ENCODE data around the gene IFIT2.
A peak's percentile ranks its signal among the peaks of the same experiment; 100 is the strongest.
"Not testable (repeated sequence)": the region's sequence is repeated elsewhere in the genome, so short reads cannot be mapped to it uniquely, and the experiment has no call there.

IFIT2 gene

DNA sequence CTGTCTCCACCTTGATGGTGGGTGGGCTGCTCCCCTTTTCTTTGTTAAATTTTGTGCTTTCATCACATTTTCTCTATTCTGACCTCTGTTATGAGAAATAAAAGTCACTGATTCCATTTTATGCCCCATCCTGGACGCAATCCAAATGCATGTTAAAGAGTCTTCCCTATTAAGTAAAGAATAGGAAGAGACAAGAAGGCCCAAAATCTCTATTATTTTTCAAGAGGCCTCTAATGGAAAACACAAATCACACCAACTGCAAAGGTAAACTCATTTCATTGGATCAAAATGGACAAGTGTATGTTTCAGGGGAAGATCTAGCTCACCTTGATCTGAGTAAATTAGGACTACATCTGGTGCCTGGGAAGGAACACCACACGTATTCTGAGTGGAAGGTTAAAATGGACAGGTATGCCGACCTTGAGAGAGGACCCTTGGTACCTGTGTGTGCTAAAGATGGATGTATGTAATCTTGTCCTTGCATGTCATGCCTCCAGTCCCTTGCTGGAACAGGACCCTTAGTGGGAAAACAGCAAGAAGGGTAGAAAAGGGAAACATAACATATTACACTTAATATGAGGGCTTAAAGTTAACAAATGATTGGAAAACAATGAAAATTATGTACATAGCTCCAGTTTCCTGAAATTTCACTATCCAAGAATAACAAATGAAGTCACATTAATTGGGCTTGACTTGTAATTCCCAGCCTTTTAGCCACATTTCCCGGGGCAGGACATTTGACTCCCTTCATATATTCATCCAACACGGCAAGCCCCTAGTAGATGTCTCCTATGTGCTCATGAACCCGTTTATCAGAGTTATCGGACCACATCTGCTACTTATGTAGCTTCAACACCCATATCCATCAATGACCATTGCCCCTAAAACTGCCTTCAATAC, 7.6 kb downstream of the IFIT2 start:
- DNase-seq, result no peak

DNA sequence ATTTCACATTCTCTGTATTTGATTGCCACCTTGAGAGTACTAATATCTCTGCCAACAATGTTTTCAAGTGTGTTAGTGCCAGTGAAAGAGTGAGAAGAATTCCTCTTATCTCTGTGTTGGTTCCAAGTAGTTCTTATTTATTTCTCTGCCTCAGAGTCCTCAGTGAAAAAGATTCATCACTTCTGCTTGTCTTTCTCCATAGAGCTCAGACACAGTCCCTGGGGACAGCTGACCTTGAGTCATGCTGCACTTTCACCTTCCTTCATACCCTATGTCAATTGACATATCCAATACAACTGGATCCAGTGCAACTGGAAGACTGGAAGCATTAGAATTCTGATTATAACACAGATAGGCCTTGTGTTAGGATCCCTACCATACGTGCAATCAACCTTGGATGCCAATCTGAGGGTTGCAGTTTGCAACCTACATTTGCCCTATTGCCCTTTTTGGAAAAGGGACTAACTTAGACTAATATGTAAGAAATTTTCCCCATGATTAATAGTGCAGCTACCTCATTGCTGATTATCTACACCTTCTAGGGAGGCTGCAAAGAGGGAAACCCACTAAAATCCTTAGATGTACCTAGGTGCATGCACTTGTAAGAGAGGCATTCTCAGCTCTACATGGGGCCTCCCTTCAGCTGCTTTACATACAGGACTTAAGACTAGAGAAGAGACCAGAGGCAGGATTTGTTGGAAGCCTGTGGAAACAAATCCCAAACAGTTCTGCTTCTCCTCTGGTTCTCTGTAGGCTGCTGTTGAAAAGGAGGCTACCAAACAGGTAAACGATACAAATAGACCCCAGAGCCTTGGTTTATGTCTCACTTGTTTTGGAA, 8.4 kb downstream of the IFIT2 start:
- no peak for DNase-seq

DNA sequence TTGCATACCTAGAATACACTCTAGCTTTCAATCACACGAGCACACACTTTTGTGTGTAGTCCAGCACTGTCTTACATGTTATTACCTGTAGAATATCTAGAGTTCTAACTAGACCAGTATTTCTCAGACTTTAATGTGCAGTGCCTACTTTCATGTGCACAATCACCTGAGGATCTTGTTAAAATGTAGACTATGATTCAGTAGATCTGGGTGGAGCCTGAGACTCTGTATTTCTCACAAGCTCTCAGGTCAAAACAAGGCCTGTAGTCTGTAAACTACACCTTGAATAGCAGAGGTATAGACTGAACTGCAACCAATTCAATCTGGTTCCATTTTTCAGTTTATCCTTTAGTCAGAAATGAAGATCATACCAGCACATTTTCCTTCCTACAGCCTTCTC, 11.1 kb downstream of the IFIT2 start:
- no peak for DNase-seq

DNA sequence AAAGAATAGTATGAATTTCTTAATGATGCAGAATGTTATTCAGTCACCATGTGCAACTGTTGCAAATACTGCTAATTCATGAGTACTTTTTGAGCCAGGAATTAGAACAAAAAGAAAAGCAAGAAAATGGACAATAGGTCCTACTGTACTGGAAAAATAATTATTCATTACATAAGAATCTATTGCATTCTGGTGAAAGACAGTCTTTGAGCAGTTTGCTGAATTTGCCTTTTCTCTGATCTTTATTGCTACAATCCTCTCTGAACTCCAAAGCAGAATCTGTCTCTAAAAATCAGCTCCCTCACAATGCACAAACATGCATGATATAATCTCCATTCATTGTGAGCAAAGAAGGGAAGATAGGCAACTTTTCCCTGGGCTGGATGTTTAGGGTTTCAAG, 12.8 kb downstream of the IFIT2 start:
- DNase-seq, result no peak

DNA sequence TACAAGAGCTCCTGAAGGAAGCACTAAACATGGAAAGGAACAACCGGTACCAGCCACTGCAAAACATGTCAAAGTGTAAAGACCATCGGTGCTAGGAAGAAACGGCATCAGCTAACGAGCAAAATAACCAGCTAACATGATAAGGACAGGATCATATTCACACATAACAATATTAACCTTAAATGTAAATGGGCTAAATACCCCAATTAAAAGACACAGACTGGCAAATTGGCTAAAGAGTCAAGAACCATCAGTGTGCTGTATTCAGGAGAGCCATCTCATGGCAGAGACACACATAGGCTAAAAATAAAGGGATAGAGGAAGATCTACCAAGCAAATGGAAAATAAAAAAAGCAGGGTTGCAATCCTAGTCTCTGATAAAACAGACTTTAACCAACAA, 16.2 kb downstream of the IFIT2 start:
- DNase-seq, result not testable (repeated sequence)

DNA sequence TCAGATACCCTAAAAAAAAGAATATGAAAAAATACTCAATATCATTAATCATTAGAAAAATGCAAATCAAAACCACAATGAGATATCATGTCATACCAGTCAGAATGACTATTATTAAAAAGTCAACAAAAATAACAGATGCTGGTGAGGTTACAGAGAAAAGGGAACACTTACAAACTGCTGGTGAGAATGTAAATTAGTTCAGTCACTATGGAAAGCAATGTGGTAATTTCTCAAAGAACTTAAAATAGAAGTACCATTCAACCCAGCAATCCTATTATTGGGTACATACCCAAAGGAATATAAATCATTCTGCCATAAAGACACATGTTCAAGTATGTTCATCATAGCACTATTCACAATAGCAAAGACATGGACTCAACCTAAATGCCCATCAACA, 23.2 kb downstream of the IFIT2 start:
- DNase-seq, result not testable (repeated sequence)

DNA sequence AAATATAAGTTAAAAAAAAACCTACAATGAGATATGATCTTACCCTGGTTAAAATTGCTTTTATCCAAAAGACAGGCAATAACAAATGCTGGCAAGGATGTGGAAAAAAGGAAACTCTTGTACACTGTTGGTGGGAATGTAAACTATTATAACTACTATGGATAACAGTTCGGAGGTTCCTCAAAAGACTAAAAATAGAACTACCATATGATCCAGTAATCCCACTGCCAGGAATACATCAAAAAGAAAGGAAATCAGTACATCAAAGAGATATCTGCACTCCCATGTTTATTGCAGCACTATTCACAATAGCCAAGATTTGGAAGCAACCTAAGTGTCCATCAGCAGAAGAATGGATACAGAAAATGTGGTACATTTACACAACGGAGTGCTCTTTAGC, 24.0 kb downstream of the IFIT2 start:
- not testable (repeated sequence) for DNase-seq

DNA sequence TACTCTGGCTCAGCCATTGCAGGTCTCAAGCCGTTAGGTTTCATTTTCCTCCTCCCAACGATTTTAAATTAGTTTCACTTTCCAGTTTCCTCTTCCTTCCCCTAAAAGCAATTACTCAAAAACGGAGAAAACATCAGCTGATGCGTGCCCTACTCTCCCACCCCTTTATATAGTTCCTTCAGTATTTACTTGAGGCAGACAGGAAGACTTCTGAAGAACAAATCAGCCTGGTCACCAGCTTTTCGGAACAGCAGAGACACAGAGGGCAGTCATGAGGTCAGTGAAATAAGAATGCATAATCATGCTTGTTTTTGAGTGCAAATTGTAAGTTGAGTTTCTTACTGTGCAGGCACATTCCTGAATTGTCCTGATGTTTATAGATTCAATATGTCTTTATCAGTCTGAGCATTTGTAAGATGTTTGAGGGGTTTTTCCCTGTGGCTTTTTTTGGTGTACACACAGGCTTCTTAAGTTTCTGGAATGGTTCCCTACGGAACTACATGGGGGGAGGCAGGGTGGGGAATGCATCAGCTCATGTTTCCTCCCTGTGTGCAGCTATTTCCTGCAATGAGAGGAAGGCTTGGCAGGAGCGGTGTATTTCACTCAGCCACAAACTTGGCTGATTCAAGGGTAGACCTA, 26.1 kb downstream of the IFIT2 start, which contains the start of gene IFIT3:
IFIT3 (plus strand) TSS at position 195 of the 639 bp plus-strand sequence; CDS start at position 272, 77 bp downstream.
- no peak for DNase-seq

DNA sequence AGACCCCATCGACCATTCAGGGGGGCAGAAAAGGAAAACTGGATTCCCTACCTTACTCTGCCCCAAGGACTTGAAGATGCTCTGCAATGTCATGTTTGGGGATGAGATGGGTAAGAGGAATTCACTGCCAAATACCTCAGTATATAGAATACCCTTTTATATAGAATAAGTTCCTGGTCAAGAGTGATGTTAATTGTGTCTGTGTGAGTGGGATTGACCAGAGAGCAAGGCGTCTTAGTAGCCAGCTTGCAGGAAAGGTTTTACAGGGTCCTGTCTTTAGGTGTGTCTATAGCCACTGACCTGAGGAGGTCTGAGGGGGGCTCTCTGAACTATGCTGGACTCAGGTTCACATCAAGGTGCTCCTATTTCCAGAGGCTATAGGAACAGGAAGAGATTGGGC, 27.3 kb downstream of the IFIT2 start:
- DNase-seq, result no peak

DNA sequence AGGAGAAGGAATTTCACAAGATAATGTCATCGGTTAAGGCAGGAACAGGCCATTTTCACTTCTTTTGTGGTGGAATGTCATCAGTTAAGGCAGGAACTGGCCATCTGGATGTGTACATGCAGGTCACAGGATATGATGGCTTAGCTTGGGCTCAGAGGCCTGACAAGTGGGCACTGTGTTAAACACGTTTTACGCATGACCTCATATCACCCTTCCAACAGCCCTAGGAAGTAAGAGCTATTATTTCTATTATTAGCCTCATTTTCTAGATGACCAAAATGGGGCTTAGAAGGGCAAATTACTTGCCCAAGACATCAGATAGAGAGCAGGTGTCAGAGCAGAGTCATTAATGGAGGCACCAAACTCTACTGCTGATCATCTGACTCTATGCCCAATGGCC, 28.2 kb downstream of the IFIT2 start:
- not testable (repeated sequence) for DNase-seq

DNA sequence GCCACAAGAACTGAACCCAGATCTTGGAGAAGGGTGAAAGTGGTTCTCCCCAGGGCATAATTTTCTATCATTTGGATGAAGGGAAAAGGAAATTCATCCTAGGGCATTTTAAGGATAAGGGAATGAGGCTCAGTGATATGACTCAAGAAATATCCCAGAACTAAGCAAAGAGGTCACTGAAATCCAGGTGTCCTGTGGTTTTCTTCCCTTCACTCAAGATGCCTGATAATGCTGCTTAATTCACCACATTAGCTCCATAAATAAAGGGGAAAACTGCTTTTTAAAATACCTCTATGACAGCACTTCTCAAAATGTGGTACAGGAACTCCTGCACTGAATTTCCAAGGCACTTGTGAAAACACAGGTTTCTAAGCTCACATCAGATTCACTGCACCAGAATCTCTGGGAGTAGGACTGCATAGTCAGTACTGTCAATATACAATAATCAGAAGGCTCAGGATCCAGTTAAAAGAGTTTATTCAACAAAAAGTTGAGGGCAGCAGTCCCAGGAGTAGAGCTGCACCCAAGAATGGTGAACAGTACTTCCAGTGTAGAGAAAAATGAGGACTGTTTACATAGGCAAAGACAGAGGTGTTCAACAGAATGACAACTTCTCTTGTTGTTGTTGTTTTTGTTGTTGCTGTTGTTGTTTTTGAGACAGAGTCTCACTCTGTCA, 28.8 kb downstream of the IFIT2 start:
- DNase-seq, result no peak

DNA sequence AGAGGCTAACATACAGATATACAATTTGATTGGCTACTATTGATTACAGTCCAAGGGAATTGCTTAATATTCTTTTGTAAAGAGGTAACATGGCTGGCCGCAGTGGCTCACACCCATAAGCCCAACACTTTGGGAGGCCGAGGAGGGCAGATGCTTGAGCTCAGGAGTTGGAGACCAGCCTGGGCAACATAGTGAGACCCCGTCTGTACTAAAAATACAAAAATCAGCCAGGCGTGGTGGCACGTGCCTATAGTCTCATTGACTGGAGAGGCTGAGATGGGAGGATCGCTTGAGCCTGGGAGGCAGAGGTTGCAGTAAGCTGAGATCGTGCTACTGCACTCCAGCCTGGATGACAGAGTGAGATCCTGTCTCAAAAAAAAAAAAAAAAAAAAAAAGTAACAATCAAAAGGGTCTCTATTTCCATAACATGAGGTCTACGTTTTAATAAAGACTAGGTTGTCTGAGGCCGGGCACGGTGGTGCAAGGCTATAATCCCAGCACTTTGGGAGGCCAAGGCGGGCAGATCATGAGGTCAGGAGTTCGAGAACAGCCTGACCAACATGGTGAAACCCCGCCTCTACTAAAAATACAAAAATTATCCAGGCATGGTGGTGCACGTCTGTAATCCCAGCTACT, 29.8 kb downstream of the IFIT2 start:
- not testable (repeated sequence) for DNase-seq

DNA sequence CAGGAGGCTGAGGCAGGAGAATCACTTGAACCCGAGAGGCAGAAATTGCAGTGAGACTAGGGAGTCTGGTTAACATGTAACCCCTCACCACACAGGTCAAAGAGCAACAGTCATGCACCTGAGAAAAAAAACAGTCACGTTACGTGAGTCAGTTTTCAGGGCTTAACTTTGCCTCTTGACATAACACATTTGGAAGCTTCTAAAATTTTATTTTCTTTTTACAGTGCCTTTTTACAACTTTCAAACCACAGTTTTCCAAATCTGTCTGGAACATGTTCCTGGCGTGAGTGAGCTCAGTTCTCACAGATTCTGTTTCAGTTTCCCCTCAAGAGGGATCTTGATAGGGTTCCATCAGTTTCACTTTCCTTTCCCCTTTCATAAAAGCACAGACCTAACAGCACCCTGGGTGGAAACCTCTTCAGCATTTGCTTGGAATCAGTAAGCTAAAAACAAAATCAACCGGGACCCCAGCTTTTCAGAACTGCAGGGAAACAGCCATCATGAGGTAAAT, 30.3 kb downstream of the IFIT2 start:
- DNase-seq, result no peak

DNA sequence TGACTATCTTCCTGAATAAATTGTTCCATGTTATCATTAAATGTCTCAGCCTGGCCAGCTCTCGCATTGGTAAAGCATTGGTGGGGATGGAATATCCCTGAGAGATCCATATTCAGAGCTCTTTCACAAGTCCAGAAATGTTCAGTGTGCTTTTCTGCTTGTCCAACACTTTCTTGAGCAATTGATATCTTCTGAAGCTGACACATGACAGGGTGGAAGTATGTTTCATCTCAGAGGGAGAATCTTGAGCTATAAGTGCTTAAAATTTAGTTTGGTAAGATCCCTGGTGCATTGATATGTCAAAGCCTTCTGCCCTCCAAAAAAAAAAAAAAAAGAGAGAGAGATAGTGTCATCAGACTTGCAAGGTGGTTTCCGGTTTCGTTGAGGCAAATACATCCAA, 33.4 kb downstream of the IFIT2 start:
- no peak for DNase-seq

DNA sequence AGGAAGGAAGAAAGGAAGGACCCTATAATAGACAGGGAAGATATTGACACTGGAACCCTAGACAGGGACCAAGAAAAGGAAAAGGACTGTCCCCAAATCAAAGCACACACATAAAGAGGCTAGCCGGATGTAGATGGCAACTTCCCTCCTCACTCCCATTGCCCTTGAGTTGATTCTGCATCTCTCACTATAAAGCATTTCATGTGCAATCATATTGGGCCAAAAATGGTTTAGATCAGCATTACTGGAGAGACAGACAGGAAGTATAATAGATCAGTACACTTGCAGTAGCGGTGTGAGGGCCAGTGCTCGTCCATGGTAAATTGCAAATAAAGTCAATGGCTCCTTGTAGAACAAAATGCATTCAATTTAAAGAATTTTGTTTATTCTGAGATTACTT, 34.4 kb downstream of the IFIT2 start:
- DNase-seq, result no peak

DNA sequence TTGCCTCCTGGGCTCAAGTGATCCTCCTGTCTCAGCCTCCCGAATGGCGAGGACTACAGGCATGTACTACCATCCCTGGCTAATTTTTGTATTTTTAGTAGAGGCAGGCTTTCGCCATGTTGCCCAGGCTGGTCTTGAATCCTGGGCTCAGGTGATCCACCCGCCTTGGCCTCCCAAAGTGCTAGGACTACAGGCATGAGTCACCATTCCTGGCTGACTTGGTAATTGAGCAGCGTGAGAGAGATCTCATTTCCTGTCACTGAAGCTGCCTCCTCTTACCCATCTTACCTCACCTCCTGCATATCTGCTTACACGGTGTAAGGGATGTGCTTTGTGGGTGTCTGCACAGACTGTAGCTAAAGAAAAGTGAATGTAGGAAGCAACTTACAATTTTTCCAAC, 35.6 kb downstream of the IFIT2 start:
- no peak for DNase-seq

DNA sequence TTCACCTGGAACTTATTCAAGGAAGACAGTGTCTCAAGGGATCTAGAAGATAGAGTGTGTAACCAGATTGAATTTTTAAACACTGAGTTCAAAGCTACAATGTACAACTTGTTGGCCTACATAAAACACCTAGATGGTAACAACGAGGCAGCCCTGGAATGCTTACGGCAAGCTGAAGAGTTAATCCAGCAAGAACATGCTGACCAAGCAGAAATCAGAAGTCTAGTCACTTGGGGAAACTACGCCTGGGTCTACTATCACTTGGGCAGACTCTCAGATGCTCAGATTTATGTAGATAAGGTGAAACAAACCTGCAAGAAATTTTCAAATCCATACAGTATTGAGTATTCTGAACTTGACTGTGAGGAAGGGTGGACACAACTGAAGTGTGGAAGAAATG, 36.9 kb downstream of the IFIT2 start:
- no peak for DNase-seq

DNA sequence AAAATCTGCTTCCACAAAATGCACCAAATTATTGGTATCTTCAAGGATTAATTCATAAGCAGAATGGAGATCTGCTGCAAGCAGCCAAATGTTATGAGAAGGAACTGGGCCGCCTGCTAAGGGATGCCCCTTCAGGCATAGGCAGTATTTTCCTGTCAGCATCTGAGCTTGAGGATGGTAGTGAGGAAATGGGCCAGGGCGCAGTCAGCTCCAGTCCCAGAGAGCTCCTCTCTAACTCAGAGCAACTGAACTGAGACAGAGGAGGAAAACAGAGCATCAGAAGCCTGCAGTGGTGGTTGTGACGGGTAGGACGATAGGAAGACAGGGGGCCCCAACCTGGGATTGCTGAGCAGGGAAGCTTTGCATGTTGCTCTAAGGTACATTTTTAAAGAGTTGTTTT, 38.0 kb downstream of the IFIT2 start:
- DNase-seq, result no peak

DNA sequence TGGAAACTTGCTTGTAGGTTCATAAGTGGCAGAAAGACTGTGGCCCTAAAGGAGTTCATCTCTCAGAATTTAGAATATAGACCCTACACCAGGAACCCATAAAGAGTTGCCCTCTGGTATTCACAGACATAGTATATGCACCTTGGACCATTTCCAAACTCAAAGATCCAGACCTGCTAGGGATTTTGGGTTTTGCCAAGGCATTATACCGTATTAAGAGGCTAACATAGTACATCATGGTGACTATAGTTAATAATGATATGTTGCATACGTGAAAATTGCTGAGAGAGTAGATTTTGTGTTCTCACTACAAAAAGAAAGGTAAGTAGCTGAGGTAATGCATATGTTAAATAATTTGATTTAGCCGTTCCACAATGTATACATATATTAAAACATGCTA, 39.8 kb downstream of the IFIT2 start:
- DNase-seq, result no peak

DNA sequence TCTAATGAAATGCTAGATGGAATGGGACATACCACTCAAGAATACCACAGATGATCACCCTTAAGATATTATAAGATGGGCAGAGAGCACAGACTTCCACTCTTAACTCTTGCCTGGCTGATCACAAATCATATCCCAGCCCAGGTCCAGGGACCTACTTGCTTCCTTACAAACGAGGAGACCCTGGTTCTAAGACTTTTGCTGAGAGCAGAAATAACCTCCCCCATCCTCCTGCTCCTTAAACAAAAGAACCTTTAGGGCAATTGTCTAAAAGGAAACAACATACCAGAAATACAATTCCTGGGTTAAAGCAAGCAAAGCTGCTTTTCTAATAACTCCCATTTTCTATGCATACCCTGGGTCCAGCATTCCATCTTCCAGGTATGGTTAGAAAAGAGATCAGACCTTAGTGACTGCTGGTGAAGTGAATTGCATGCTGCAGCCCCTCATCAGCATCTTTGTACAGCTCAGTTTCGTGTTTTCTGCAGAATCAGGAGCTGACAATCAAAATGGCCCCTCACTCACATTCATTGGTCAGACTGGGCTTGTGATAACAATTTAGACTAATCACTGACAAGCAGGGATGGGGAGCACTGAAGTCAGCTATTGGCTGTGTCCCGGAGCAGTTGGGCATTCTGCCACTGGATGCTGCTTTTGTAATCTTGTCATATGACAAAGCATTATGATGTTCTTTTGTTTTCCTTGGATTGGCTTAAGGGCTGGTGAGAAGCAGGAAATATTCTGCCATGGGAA, 40.5 kb downstream of the IFIT2 start:
- peak in 1 of 2 experiments; percentile 2 for DNase-seq

DNA sequence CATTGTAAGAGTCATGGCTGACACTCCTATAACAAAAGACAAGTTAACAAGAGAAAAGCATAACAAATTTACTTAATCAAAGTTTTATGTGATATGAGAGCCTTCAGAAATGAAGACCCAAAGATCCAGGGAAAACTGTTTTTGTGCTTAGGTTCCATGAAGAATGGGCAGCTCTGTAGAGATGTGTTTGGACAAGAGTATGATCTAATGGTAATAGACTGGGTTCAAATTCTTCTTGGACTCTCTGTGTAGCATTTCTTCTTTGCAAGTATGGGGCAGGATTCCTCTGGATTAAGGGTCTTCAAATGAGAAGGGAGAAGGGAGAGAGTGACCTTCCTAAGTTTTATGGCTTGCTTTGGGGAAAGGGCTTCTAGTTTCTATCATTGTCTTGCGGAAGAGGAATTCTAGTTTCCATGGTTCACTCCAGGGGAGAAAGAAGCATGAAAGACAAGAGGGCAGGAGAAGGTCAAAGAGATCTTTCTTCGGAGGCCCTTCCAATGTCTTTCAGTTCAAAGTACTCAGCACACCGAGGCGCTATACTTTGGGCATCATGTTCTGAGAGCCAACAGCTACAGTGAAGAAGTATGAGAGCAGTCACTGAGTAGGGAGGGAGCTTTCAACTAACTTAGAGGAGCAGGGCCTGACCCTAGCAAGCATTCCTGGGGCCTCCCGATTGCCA, 41.4 kb downstream of the IFIT2 start:
- DNase-seq, result no peak

Data from NCI-H446 (cell line).